ENCODE data around the gene NPFF. TPM values are rescaled to one million over a fixed set of nuclear protein-coding genes. Genes with fewer than 3 reads are reported as not detected.

Gene NPFF
- total RNA-seq, 1 donor from 2014 or later, result not detected

- Histone ChIP-seq H3K4me1 (peaks cover 37% of the 10 kb centered on the region), H3K27ac (replicated peaks) (peak overlapping the region; percentile 8), H3K27me3 (ENCODE audit: low read depth) (no peaks in the 10 kb centered on the region), H3K4me3 (no peak overlapping the region), H3K36me3 (peaks cover 45% of the 10 kb centered on the region), H3K9me3 (replicated peaks) (no peaks in the 10 kb centered on the region)
- DNase-seq, result no peak
- intact Hi-C loops (cut with micrococcal nuclease), result no loop called here
- no peak for TF ChIP-seq CTCF (IDR thresholded peaks at IDR 0.05; ENCODE audit: borderline replicate concordance)
These were observed 1.5 kb downstream of the NPFF start for GRCh38 chr12:53505555-53506449.

DNA sequence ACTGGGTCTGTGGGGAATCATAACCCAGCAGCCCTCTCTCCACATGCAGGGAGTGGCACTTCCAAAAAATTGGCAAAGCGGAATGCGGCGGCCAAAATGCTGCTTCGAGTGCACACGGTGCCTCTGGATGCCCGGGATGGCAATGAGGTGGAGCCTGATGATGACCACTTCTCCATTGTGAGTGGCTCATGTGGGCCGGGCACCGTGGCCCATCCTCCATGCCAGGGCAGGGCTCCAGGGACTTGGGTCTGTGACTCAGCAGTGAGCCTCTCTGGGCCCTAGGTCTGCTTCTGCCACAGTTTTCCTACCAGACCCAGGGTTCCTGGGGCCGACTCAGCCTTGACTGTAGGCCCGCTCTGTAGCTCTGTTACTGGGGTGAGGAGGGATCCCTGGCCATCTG, 2.2 kb downstream of the NPFF start:
- no peak for TF ChIP-seq CTCF (IDR thresholded peaks at IDR 0.05; ENCODE audit: borderline replicate concordance)
- intact Hi-C loops (cut with micrococcal nuclease), result no loop called here
- Histone ChIP-seq H3K27me3 (ENCODE audit: low read depth) (no peaks in the 10 kb centered on the region), H3K9me3 (replicated peaks) (no peaks in the 10 kb centered on the region), H3K4me1 (peaks cover 41% of the 10 kb centered on the region), H3K27ac (replicated peaks) (peak overlapping the region; percentile 8), H3K4me3 (no peak overlapping the region), H3K36me3 (peaks cover 37% of the 10 kb centered on the region)
- DNase-seq, result no peak

DNA sequence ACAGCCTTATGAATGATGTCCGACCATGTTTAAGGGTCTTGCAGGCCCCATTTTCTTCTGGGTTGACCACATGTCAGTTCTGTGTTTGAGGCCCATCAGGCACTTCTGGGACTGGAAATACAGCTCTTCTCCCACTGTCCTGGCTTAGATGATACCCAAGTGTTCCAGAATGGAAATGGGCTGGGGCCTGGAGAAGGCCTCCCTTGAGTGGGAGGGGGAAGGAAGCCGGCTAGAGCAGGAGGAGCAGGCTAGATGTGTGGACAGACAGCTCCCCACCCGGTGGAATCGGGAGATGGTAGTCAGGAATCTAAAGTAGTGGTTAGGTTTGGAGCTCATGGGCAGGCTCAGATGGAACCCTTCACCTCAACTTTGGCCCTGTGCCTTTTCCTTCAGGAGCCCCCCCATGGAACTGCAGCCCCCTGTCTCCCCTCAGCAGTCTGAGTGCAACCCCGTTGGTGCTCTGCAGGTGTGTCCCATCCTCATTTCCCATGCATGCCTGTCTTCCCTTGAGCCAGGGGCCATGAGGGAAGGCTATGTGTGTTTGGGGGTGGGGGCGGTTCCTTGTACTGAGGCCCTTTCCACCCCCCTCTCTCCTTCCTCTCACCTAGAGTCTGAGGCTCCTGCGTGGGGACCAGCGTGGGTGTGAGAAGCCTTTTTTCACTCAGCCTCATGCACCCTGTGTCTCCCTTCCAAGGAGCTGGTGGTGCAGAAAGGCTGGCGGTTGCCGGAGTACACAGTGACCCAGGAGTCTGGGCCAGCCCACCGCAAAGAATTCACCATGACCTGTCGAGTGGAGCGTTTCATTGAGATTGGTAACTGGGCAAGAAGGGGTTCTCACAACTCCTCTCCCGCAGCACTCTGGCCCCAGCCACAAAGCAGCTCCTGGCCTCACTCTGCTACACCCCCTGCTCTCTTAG, 3.0 kb downstream of the NPFF start:
- no peaks in the 10 kb centered on the region for H3K9me3 ChIP-seq (replicated peaks)
- H3K4me1 ChIP-seq, result peaks cover 49% of the 10 kb centered on the region
- H3K27ac ChIP-seq (replicated peaks), result peak overlapping the region; percentile 99
- TF ChIP-seq CTCF (IDR thresholded peaks at IDR 0.05; ENCODE audit: borderline replicate concordance), result no peak
- no peaks in the 10 kb centered on the region for H3K27me3 ChIP-seq (ENCODE audit: low read depth)
- intact Hi-C loops (cut with micrococcal nuclease), result no loop called here
- peaks cover 36% of the 10 kb centered on the region for H3K36me3 ChIP-seq
- no peak overlapping the region for H3K4me3 ChIP-seq
- no peak for DNase-seq

GRCh38 chr12:53502983-53503728, 4.1 kb downstream of the NPFF start:
- no peaks in the 10 kb centered on the region for H3K9me3 ChIP-seq (replicated peaks)
- peaks cover 36% of the 10 kb centered on the region for H3K36me3 ChIP-seq
- no peaks in the 10 kb centered on the region for H3K27me3 ChIP-seq (ENCODE audit: low read depth)
- H3K4me3 ChIP-seq, result peak overlapping the region; percentile 80
- TF ChIP-seq CTCF (IDR thresholded peaks at IDR 0.05; ENCODE audit: borderline replicate concordance), result no peak
- peak overlapping the region; percentile 99 for H3K27ac ChIP-seq (replicated peaks)
- intact Hi-C loops (cut with micrococcal nuclease), result no loop called here
- peaks cover 48% of the 10 kb centered on the region for H3K4me1 ChIP-seq
- no peak for DNase-seq

GRCh38 chr12:53502331-53502730, 5.0 kb downstream of the NPFF start:
- intact Hi-C loops (cut with micrococcal nuclease), result no loop called here
- Histone ChIP-seq H3K27ac (replicated peaks) (peak overlapping the region; percentile 99), H3K36me3 (peaks cover 34% of the 10 kb centered on the region), H3K27me3 (ENCODE audit: low read depth) (no peaks in the 10 kb centered on the region), H3K4me3 (peak overlapping the region; percentile 80), H3K4me1 (peaks cover 47% of the 10 kb centered on the region), H3K9me3 (replicated peaks) (no peaks in the 10 kb centered on the region)
- TF ChIP-seq CTCF (IDR thresholded peaks at IDR 0.05; ENCODE audit: borderline replicate concordance), result no peak
- DNase-seq, result no peak

Measured in left ventricle myocardium inferior (tissue), 1 donor.